K562 (cell line): ENCODE results near the gene NR2F6. TPM values are rescaled to one million over a fixed set of nuclear protein-coding genes. Genes with fewer than 3 reads are reported as not detected.

Source experiments
- ATAC-seq: fragments of 200-7000 bp; cut with Tn5 transposase; 3 replicates; pipeline ENCODE4 v1.9.1; 2020; ENCODE audit warnings: moderate library complexity
- BruUV-seq: library from RNA; stranded (reverse); fragments of 400-500 nt; replicated peaks from 2 replicates; lab custom pipeline; 2021; lab: Mats Ljungman, UMichigan
- CTCF ChIA-PET: fragments of 300-600 bp; formaldehyde crosslinking; extraction: SDS; loops from one replicate; lab custom pipeline; 2021; ENCODE audit warnings: low intra/inter-chr PET ratio; lab: Yijun Ruan, JAX
- POLR2A ChIA-PET: fragments of 300-600, 350-650 bp; sonication (Branson Sonifier 250); formaldehyde crosslinking; extraction: SDS; loops from one replicate; lab custom pipeline; 2021; ENCODE audit warnings: antibody characterized with exemption, inconsistent platforms; lab: Yijun Ruan, JAX
- DNase-seq, 4 experiments: peaks; one replicate each; pipeline versions ENCODE4 v3.0.0 to v3.0.0-alpha.2; 2011 to 2018; ENCODE audit warnings: low spot score in 3 of 4, mixed read lengths in 3 of 4; ENCODE audit errors: extremely low read depth in 1 of 4
- FAIRE-seq: peaks from 2 replicates; lab custom pipeline; 2011; peaks lifted over from hg19 to GRCh38; lab: Jason Lieb, UNC
- H2AFZ ChIP-seq: 2 replicates; pipeline ENCODE4 v1.6.0; 2011; ENCODE audit warnings: low read depth, low read length, control low read depth, inconsistent platforms
- H3K27ac ChIP-seq: fragments of 200-600 bp; 3 replicates; pipeline ENCODE4 v1.8.0; 2011; ENCODE audit warnings: low read depth, mild to moderate bottlenecking, control low read depth, inconsistent platforms, low read length, moderate library complexity, mixed read lengths; ENCODE audit errors: extremely low read depth
- H3K27me3 ChIP-seq, 2 experiments: fragments of 300-600 bp in 1 of 2; 2 replicates in 1 of 2; 3 replicates in 1 of 2; pipeline versions ENCODE4 v1.6.0 to v1.8.0; 2011; ENCODE audit warnings: inconsistent platforms in 2 of 2, low read length in 2 of 2, mild to moderate bottlenecking in 1 of 2, mixed read lengths in 1 of 2, moderate library complexity in 1 of 2; ENCODE audit not compliant: control insufficient read depth in 2 of 2, insufficient read depth in 2 of 2
- H3K36me3 ChIP-seq: fragments of 300-600 bp; 3 replicates; pipeline ENCODE4 v1.8.0; 2011; ENCODE audit warnings: mild to moderate bottlenecking, low read length, inconsistent platforms; ENCODE audit not compliant: control insufficient read depth, insufficient read depth
- H3K4me1 ChIP-seq, 2 experiments: fragments of 200-600 bp in 1 of 2; replicated peaks in 1 of 2; 2 replicates in 1 of 2; 3 replicates in 1 of 2; pipeline versions ENCODE4 v1.5.1 to v1.8.0; 2011; ENCODE audit warnings: inconsistent platforms in 2 of 2, low read length in 2 of 2, mild to moderate bottlenecking in 1 of 2, mixed read lengths in 1 of 2, moderate library complexity in 1 of 2; ENCODE audit not compliant: control insufficient read depth in 2 of 2, insufficient read depth in 2 of 2
- H3K4me2 ChIP-seq: 2 replicates; pipeline ENCODE4 v1.6.1; 2011; ENCODE audit warnings: low read length, control low read depth, inconsistent platforms, mixed read lengths; ENCODE audit not compliant: insufficient read depth
- H3K4me3 ChIP-seq: fragments of 200-600 bp; sonication (generic), shearing (Covaris generic); 2 replicates; pipeline ENCODE4 v1.5.1; 2016; ENCODE audit warnings: control low read depth, inconsistent platforms
- H3K79me2 ChIP-seq: fragments of 200-600 bp; 3 replicates; pipeline ENCODE4 v1.8.0; 2011; ENCODE audit warnings: low read length, inconsistent platforms; ENCODE audit not compliant: control insufficient read depth, insufficient read depth
- H3K9ac ChIP-seq, 2 experiments: 2 replicates each; pipeline versions ENCODE4 v1.6.0 to v1.6.1; 2011; ENCODE audit warnings: low read depth in 2 of 2, low read length in 2 of 2, control low read depth in 1 of 2, inconsistent platforms in 1 of 2, mild to moderate bottlenecking in 1 of 2, mixed read lengths in 1 of 2; ENCODE audit not compliant: insufficient read depth in 1 of 2
- H3K9me1 ChIP-seq: one replicate; pipeline ENCODE4 v1.6.0; 2011; ENCODE audit warnings: inconsistent platforms, mild to moderate bottlenecking, low read length, moderate library complexity; ENCODE audit not compliant: control insufficient read depth, insufficient read depth
- H3K9me3 ChIP-seq: replicated peaks from 2 replicates; pipeline ENCODE4 v1.5.1; 2011; ENCODE audit warnings: low read depth, low read length, inconsistent platforms; ENCODE audit not compliant: control insufficient read depth, insufficient read depth
- H4K20me1 ChIP-seq: replicated peaks from 2 replicates; pipeline ENCODE4 v1.6.1; 2011; ENCODE audit warnings: low read length, inconsistent platforms, mixed read lengths; ENCODE audit not compliant: control insufficient read depth, insufficient read depth
- CREM ChIP-seq: IDR thresholded peaks from 2 replicates; pipeline ENCODE4 v1.6.1; 2014; ENCODE audit warnings: antibody characterized with exemption, low read depth
- ETS1 ChIP-seq: conservative IDR thresholded peaks from 2 replicates; pipeline ENCODE4 v1.6.1; 2011; ENCODE audit warnings: low read depth, mild to moderate bottlenecking, low read length; ENCODE audit not compliant: control insufficient read depth
- HDAC6 ChIP-seq: IDR thresholded peaks from 2 replicates; pipeline ENCODE4 v1.6.1; 2012; ENCODE audit warnings: low read depth, mild to moderate bottlenecking, control low read depth, inconsistent platforms, low read length, moderate library complexity
- KAT7 ChIP-seq: sonication (generic); formaldehyde crosslinking; IDR thresholded peaks from 2 replicates; pipeline ENCODE4 v1.8.0; 2022; ENCODE audit warnings: missing genetic modification reagents, mild to moderate bottlenecking, borderline replicate concordance
- POLR2A ChIP-seq: fragments of 450-650 bp; conservative IDR thresholded peaks from 2 replicates; pipeline ENCODE4 v1.6.1; 2016
- POLR2G ChIP-seq: fragments of 200-400 bp; formaldehyde crosslinking; IDR thresholded peaks from 2 replicates; pipeline ENCODE4 v1.6.1; 2017; ENCODE audit warnings: low read depth, mild to moderate bottlenecking, antibody characterized with exemption, low read length, moderate library complexity
- TBP ChIP-seq: optimal IDR thresholded peaks from 2 replicates; pipeline ENCODE3; 2011; ENCODE audit warnings: low read depth, low read length, improper control_type of control experiment
- YY1 ChIP-seq, 3 experiments: IDR thresholded peaks; 2 replicates each; pipeline ENCODE4 v1.6.1; 2011; ENCODE audit warnings: low read length in 2 of 3, mild to moderate bottlenecking in 2 of 3, moderate library complexity in 2 of 3, borderline replicate concordance in 1 of 3, control low read depth in 1 of 3, low read depth in 1 of 3; ENCODE audit not compliant: insufficient read depth in 3 of 3, insufficient replicate concordance in 2 of 3, control insufficient read depth in 1 of 3, insufficient read length in 1 of 3; ENCODE audit errors: extremely low read depth in 1 of 3
- ZBTB7A ChIP-seq: IDR thresholded peaks from 2 replicates; pipeline ENCODE4 v1.6.1; 2011; ENCODE audit warnings: low read depth, mild to moderate bottlenecking, low read length, moderate library complexity, borderline replicate concordance; ENCODE audit not compliant: control insufficient read depth
- WGBS: fragments of 100-300 bp; shearing (Covaris generic); methylation state at CpG from one replicate; pipeline ENCODE4 v1.1.6; 2016; ENCODE audit warnings: low coverage, mixed read lengths; ENCODE audit not compliant: insufficient coverage; ENCODE audit errors: missing lambda C conversion rate; 5-methylcytosine and 5-hydroxymethylcytosine counted together
- in situ Hi-C: fragments of 300-500 bp; cut with MboI; formaldehyde crosslinking; loops from 4 replicates; pipeline ENCODE4 v1.15.0; 2018; ENCODE audit warnings: inconsistent platforms, mixed read lengths
- intact Hi-C: fragments of 100-400 bp; cut with micrococcal nuclease; formaldehyde crosslinking; loops from 2 replicates; pipeline ENCODE4 v1.14.2; 2022
- polyA plus RNA-seq, 8 experiments: library from polyadenylated mRNA; depleted of rRNA in 4 of 8; stranded (reverse) in 5 of 8; unstranded in 3 of 8; fragments of >200 nt; fragmentation: Nextera tagmentation in 2 of 8; fragmentation: Illumina TruSeq in 1 of 8; extraction: Ambion mirVana in 2 of 8; extraction: Trizol in 1 of 8; gene quantifications; 2 replicates each; pipeline versions ENCODE4 v1.2.1 to v1.2.3, GENCODE V29; 2011 to 2014; ENCODE audit warnings: inconsistent platforms in 1 of 8, missing spikeins in 1 of 8
- total RNA-seq, 7 experiments: library from RNA; depleted of rRNA in 6 of 7; stranded (reverse); fragments of >200 nt in 6 of 7; fragmentation: Illumina TruSeq in 2 of 7; extraction: Trizol in 2 of 7; gene quantifications; 2 replicates each; pipeline versions ENCODE4 v1.2.1 to v1.2.3, GENCODE V29; 2011 to 2021; ENCODE audit warnings: low replicate concordance in 1 of 7

Gene NR2F6
- total and polyA plus RNA-seq, 9 of the 15 experiments (the other 6 are each of a cell fraction or from before 2014, with no cell fraction given): 0.76 to 97.5 (median 18.8) TPM

GRCh38 chr19:17244618-17245534 lies 843 bp downstream of the NR2F6 start (continued):
- 0 out of 2 replicates have a peak, but pooled peaks have one; percentile 1 for TF ChIP-seq ZBTB7A
- no peak for TF ChIP-seq HDAC6
- peak in 1 of 3 experiments; percentile 9 for TF ChIP-seq YY1 (IDR thresholded peaks at IDR 0.05; ENCODE audit: borderline replicate concordance in 1 of 3, control insufficient read depth in 1 of 3, extremely low read depth in 1 of 3, insufficient read depth in 3 of 3, insufficient read length in 1 of 3, insufficient replicate concordance in 2 of 3, low read depth in 1 of 3, low read length in 2 of 3)

- Histone ChIP-seq H4K20me1 (peaks cover 15% of the 10 kb centered on the region), H3K4me1 (peaks cover 37 to 79% of the 10 kb centered on the region in 2 experiments), H3K79me2 (peaks cover 54% of the 10 kb centered on the region), H3K9me1 (no peaks in the 10 kb centered on the region), H3K9ac (peak overlapping the region; percentile 65 to 91), H3K9me3 (no peaks in the 10 kb centered on the region), H2AFZ (no peak overlapping the region), H3K27me3 (no peaks in the 10 kb centered on the region), H3K4me3 (peak overlapping the region; percentile 80), H3K36me3 (peaks cover 24% of the 10 kb centered on the region; the same call in 2 of the 3 replicates), H3K4me2 (peak overlapping the region; percentile 93), H3K27ac (peak overlapping the region; percentile 86)
- in situ Hi-C loops (no loop called here), intact Hi-C loops (no loop called here)
- FAIRE-seq (peak; percentile 86), DNase-seq (peak; percentile 46 to 81 (median 56)), ATAC-seq (peak; percentile 68)
- TSS peak; percentile 47 for BruUV-seq
- WGBS: 1% methylated on average over 47 of the region's 52 CpGs
- CTCF ChIA-PET: interaction anchor here (0.6 kb wide), 1 partner anchor 133 kb away, joined by 3 read pairs; no protein-coding TSS in a partner anchor
- POLR2A ChIA-PET: interaction anchor here (0.6 to 11.3 kb wide), 6 partner anchors 10 to 102 kb away, joined by 3 to 129 read pairs (median 3); partner anchors contain the start of gene OCEL1
- TF ChIP-seq POLR2G (peak; percentile 62; the same call in 1 of the 2 replicates), CREM (0 out of 2 replicates have a peak, but pooled peaks have one; percentile 21), ETS1 (peak; percentile 41; the same call in 1 of the 2 replicates), POLR2A (0 out of 2 replicates have a peak, but pooled peaks have one; percentile 33), TBP (peak; percentile 31), KAT7 (0 out of 2 replicates have a peak, but pooled peaks have one; percentile 42)
Measured at GRCh38 chr19:17243830-17244617, 1.7 kb downstream of the NR2F6 start.
